K562 (cell line): ENCODE measurements around the gene ZNF672.

ENCODE experiments used
- POLR2AphosphoS5 ChIP-seq: IDR thresholded peaks from 2 replicates; pipeline ENCODE4 v1.6.1; 2011; ENCODE audit warnings: mild to moderate bottlenecking, low read depth, low read length, moderate library complexity; ENCODE audit not compliant: control insufficient read depth, insufficient read depth
- RCOR1 ChIP-seq, 2 experiments: IDR thresholded peaks; 2 replicates each; pipeline ENCODE4 v1.6.1; 2012; ENCODE audit warnings: low read depth in 2 of 2, low read length in 2 of 2, borderline replicate concordance in 1 of 2, improper control_type of control experiment in 1 of 2
- ZNF277 ChIP-seq: fragments of 250-450 bp; sonication (Bioruptor Pico); IDR thresholded peaks from 2 replicates; pipeline ENCODE4 v1.8.0; 2022; ENCODE audit warnings: inconsistent platforms, mild to moderate bottlenecking, moderate library complexity, borderline replicate concordance

- TF ChIP-seq RCOR1 (IDR thresholded peaks at IDR 0.05; ENCODE audit: borderline replicate concordance in 1 of 2, low read depth in 2 of 2, low read length in 2 of 2) (no peak), POLR2AphosphoS5 (peak; percentile 46; the same call in 1 of the 2 replicates), ZNF277 (CRISPR knock-in tag) (no peak)
Measured at GRCh38 chr1:248834343-248834940, 3.6 kb upstream of the ZNF672 start.
